NCI-H1092 (cell line): Measurements from ENCODE around the gene CNIH3.

Experiments
- DNase-seq: peaks from one replicate; lab custom pipeline; 2025; lab: John Stamatoyannopoulos, UW

CNIH3 gene

GRCh38 chr1:224777180-224777579 lies 161.1 kb downstream of the CNIH3 start:
- no peak for DNase-seq

GRCh38 chr1:224779536-224779935 lies 163.4 kb downstream of the CNIH3 start:
- DNase-seq = no peak

DNA sequence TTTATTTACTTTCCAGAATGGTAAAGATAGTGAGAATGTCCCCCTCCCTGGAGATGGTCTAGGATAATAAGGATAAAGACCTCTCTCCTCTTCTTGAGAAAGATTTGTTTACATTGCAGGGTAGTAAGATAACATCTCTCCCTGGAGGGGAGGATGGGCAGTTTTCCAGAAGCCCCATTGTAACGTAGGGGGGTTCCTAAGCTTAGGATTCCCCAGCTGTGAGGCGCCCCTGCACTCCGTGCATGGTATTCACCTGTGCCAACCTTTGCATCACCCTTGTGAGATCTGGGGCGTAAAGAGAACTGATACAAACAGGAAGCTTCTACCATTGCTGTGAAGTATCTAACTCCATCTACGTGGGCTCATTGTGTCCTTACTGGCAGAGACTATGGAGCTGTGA lies 164.6 kb downstream of the CNIH3 start:
- no peak for DNase-seq

DNA sequence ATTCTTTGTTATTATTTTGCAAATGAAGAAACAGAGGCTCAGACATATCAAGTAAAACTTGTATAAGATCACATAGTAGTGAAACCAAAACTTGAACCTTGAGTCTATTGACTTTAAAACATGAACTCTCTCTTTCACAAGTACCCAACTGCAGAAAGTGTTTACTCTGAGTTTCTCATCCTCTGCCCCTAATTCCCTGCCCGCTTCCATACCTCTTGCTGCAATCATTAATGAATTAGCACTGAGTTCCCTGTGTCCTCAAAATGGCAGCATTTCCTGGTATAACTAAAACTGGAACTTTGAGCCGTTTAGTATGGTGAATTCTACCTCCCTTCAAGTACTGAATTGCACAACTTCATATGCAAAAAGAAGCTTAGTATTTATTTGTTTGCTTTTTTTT lies 165.7 kb downstream of the CNIH3 start:
- no peak for DNase-seq

DNA sequence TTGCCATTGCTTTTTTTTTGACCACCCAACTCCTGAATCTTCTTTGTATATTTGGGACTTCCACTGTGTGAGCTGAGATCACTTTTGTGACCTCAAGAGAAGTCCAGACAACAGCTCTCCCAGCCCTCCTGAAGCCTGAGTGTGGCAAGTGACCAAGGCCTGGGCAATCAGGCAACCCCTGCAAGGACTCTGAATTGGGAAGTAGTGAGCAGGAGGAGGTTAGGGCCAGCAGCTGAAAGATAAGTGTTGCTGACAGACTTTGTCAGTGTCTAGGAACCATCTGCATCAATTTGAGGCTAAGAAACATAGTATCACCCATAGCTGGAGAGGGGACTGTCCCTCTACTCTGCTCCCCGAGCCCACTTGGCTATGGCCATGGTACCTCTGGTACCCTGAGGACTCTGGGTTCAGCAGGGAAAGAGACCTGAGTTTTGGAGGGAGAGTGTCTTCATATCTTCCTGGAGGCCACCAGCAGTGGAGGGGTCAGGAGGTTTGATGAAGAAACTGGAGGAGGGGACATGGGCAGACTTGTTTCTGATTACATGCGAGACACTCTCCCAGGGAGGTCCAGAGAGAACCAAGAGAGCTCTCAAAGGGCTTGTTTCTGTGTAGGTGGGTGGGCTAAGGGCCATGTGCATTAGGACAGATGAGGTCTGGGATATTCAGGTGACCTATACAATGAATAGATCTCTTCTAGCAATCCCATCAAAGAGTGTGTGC lies 166.3 kb downstream of the CNIH3 start:
- no peak for DNase-seq

DNA sequence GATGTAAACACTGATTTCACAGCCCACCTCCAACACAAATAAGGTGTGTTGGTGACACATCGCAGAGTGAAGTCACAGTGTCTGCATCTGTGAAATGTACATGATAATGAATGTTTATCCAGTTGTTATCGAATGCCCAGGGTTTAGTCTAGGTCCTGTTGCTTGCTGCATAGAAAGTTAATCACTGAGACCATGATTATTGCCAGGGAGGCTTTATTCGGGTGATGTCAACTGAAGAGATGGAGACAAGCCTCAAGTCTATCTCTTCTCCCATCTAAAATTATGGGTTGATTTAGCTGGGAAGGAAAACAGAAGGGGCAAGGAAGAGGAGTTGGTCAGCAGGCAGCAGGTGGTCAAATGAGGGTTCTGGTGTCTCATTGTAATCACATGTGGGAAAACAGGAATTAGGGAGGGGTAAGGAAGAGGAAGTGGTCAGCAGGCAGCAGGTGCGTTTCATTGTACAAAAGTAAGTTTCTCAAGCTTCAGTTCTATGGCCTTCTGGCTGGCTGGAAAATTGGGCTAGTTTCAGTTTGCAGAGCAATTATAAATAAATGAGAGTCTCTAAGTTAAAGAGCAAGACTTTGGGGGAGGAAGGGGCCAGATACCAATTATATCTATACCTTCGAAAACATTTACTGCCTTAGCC lies 167.0 kb downstream of the CNIH3 start:
- DNase-seq = no peak

- DNase-seq = no peak
Measured at GRCh38 chr1:224784265-224785039, 168.3 kb downstream of the CNIH3 start.

DNA sequence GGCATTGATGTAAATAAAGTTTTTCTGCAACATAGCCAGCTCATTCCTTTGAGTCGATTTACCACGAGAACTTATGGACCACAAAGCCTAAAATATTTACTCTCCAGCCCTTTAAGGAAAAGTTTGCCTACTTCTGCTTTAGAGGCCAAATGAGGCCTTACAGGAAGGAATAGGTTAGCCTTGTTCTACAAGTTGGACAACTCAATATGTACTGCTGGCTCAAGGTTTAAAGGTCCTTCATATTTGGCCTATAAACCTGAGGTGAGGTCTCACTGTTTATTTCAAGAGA lies 168.9 kb downstream of the CNIH3 start:
- no peak for DNase-seq

DNA sequence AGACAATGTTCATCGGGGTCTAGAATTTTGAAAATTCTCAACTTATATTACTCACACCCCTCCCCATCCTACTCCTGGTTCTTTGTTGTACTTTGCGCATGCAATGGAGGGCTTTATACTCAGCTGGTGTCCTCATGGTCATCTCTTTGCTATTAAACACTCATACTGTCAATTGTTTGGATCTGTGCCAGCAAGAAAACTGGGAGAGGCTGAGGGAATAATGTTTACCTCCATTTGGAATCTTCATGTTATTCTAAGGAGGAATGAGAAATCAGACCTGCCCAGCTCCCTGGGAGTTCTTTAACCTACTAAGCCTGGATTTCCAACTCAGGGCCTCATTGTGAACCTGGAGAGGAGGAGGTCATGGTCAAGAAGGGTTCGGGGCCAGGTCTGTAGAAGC lies 169.5 kb downstream of the CNIH3 start:
- no peak for DNase-seq

DNA sequence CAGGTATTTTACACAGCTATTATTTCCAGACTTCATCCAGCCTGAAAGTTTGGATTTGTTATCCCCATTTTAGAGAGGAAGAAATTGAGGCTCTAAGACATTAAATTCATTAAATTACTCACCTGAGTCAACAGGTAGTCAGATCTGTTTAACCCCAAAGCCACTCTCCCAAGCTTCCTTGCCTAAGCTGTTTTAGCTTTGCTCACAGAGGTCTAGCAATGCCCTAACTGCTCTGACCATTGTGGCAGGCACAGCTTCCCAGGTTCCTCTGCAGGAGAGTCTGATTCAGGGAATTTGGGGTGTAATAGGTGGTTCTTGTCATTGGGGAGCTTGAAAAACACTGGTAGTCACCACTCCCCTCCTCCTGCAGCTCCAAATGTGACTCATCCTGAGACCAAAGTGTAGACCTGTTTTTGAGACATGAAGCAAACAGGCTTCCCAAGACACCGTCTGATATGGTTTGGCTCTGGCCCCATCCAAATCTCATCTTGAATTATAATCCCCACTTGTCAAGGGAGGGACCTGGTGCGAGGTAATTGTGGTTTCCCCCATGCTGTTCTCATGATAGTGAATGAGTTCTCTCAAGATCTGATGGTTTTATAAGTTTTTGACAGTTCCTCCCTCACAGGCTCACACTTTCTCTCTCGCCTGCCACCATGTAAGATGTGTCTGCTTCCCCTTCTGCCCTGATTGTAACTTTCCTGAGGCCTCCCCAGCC lies 170.6 kb downstream of the CNIH3 start:
- DNase-seq = no peak

DNA sequence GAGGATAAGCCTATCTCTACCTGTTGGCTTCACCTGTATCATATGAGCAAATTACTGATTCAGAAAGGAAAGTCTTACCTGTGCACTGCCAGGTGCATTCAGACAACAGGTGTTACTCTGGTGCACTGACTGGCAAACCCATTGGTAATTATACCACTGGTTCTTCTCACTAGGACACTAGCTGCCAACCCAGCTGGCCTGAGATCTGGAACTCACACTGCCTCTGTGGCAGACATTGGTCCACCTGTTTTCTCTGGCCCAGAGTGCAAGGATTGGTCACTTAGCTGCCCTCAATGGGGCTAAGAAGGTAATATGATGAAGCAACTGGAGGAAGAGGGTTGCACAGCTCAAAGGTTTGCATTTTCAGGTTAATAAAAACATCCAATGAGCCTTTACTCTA lies 173.2 kb downstream of the CNIH3 start:
- DNase-seq = no peak
